AG10803 (cell line): ENCODE results near the gene PEF1.

ENCODE experiments used
- DNase-seq: peaks from one replicate; pipeline ENCODE4 v3.0.0; 2010; ENCODE audit warnings: low read depth
- H3K4me3 ChIP-seq: 2 replicates; pipeline ENCODE4 v1.5.1; 2011; ENCODE audit warnings: mild to moderate bottlenecking, low read length, control low read depth
- TF ChIP-seq, protein P1 (sequence below): conservative IDR thresholded peaks from 2 replicates; pipeline ENCODE4 v1.5.1; 2011; ENCODE audit warnings: mild to moderate bottlenecking, low read length, control low read depth, inconsistent platforms

PEF1 gene

DNA sequence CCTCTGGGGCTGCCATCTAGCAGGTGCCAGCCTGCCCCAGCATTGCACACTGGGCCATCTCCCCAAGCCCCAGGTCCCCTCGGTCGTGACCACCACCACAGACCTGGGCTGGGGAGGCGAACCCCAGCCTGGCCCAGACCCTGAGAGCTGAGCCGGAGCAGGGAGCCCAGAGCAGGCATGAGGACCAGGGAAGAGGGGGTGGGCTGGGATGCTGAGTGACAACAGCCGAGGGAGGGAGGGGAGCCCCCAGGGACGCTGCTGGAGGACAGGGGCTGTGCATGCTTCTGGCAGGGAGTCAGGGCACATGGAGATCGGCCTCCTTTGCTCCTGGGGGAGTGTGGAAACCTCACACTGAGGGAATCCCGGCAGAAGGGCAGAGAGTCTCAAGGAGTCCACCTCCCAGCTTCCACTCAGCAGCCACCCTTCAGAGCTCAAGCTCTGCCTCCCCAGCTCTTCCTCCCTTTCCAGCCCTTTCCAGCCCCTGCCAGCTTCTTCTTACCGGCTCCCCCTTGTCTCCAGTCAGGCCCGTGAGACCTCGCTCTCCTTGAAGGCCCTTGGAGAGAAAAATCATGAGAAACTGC lies 23.7 kb upstream of the PEF1 start:
- no peak overlapping the region for H3K4me3 ChIP-seq
- TF ChIP-seq, protein P1, sequence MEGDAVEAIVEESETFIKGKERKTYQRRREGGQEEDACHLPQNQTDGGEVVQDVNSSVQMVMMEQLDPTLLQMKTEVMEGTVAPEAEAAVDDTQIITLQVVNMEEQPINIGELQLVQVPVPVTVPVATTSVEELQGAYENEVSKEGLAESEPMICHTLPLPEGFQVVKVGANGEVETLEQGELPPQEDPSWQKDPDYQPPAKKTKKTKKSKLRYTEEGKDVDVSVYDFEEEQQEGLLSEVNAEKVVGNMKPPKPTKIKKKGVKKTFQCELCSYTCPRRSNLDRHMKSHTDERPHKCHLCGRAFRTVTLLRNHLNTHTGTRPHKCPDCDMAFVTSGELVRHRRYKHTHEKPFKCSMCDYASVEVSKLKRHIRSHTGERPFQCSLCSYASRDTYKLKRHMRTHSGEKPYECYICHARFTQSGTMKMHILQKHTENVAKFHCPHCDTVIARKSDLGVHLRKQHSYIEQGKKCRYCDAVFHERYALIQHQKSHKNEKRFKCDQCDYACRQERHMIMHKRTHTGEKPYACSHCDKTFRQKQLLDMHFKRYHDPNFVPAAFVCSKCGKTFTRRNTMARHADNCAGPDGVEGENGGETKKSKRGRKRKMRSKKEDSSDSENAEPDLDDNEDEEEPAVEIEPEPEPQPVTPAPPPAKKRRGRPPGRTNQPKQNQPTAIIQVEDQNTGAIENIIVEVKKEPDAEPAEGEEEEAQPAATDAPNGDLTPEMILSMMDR, result no peak
- no peak for DNase-seq

DNA sequence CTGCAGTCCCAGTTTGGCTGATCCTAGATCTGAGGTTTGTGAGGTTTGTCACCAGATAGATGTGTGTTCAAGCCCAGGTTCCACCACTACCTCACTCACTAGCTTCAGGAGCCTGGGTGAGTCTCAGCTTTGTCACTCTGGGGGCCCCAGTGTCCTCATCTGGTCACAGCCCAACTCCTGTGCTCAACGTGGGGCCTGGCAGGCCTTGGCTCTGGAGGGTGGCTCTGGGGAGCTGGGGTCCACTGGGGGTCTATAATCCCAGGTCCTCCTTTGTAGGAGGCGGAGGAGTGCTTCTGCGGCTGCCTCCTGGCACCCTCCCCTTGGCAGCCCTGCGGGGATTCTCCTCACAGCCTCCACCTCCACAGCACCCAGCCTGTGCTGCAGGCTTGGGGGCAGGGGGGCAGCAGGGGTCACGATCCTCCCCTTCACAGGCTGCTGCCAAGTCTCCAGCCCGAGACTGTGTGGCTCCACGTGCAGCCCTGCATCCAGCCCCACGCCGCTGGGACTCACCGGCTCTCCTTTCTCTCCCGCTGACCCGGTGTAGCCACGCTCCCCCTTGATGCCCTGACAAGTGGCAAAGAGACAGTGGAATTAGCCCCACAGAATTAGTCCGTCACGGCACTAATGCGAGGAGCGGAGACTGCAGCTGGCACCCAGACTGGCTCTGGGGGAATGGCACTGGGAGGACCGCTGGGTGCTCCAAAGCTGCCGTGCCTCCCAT lies 22.5 kb upstream of the PEF1 start:
- no peak overlapping the region for H3K4me3 ChIP-seq
- TF ChIP-seq, protein P1, result no peak
- no peak for DNase-seq

DNA sequence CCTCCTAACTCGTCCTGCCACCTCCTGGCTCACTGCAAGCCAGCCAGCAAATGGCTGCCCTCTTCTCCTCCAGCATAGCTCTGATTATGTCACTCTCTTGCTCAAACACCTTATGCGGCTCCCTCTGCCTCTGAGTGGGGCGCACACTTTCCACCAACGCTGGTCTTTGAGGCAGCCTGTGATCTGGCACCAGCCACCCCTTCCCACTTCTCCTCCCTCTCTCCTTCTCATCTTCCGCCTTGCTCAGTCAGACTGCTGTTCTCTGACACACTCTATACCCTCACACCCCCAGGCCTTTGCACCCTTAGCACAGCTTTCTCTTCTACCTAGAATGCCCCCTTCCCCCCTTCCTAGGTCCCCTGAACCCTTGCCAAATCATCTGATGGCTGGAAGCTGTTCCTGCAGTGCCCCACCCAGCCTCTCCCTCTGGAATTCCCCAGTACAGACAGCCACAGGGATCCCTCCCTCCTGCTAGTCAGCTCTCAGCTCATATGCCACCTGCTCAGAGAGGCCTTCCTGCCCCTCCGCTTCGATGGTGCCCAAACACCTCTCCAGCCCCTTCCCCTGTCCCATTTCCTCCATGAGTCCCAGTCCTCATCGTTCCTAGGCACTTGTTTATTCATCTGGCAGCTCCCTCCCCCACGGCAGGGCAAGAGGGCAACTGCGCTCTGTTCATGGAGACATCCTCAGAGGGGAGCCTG lies 21.7 kb upstream of the PEF1 start:
- TF ChIP-seq, protein P1, result no peak
- peak; percentile 43 for DNase-seq
- H3K4me3 ChIP-seq, result no peak overlapping the region

DNA sequence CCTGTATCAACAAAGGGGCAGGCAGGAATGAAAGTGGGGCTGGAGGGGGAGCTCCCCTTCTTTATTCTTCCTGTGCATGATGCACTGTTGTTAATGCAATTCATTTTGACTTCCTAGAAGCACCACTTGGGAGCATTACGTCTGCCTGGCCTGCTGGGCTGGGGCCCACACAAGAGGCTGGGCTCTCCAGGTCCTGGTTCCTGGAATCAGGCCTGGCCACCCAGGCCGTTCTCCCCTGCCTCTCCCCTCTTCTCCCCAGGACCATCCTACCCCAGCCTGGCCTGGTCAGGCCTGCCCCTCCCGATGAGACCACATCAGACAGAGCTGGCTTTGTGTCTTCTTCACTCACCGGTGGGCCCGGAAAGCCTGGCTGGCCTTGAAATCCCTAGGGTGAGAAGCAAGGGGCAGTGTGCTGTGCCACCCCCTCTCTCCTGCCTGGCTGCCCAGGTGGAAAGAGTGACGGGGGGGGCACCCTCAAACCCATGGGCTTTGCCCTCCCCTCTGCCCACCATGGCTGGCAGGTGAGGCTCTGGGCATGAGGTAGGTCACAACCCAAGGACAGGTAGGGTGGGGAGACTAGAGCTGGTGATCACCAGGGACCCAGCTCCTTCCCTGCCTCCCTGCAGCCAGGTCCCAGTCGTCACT lies 20.7 kb upstream of the PEF1 start:
- no peak for DNase-seq
- H3K4me3 ChIP-seq, result no peak overlapping the region
- TF ChIP-seq, protein P1, result no peak

DNA sequence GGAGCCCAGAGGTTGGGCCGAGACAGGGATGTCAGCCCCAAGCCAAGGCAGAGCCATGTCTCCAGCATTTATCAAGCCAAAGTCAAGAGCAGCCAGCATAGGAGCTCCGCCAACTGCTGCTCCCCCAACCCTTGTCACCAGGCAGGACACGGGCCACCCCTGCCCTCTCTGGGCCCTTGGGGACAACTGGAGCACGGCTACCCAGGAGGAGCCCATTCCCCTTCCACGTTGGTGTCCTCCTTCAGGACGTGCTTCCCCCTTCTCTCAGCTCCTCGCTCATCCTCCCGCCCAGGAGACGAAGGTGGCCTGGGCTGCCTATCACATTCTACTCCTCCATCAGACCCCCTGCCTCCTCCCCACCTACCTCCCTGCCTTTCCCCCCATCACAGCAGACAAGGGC lies 19.9 kb upstream of the PEF1 start:
- TF ChIP-seq, protein P1, result no peak
- no peak overlapping the region for H3K4me3 ChIP-seq
- DNase-seq, result no peak

DNA sequence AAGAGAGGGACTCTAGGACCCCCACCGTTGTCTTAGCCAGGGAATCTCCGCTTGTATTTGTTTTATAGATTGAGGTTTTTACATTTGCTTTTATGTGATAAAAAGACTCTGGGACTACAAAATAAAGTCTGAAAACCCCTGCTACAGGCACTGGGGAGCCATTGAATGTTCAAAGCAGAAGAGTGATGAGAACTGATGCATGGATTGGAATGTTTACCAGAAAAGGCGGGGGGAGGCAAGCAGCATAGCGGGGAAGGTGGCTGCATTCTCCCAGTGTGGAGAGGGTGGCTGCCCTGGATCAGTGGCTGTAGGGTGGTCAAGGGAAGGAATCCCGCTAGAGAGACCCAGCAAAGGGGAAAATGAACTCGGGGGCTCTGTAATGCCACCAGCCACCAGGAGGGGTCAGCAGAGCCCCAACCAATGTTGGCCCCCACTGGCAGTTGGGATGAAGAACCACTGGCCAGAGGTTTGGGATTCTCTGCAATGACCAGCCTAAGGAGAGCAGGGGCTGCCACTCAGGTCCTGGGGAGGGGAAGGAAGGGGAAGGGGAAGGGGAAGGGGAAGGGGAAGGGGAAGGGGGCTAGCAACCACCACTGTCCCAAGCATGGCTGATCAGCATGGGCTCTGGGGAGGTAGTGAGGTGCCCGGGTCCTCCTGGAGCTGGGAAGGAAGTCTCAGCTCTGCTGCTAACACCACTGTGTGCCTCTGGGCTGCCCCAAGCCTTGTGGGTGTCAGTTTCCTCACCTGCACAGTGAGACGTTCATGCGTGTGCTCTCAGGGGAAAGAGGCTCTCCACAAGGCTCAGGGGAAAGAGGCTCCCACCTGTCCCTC lies 19.2 kb upstream of the PEF1 start:
- TF ChIP-seq, protein P1, result peak; percentile 82
- DNase-seq, result peak; percentile 28
- no peak overlapping the region for H3K4me3 ChIP-seq
